GM21423 (cell line): ENCODE data around the gene AGBL2.
"Not testable (repeated sequence)": the region's sequence is repeated elsewhere in the genome, so short reads cannot be mapped to it uniquely, and the experiment has no call there.

Experiments
- ATAC-seq: cut with Tn5 transposase; IDR thresholded peaks from one replicate; pipeline ENCODE4 v1.9.1; 2021; ENCODE audit warnings: mild to moderate bottlenecking, moderate library complexity; ENCODE audit not compliant: unreplicated experiment

Gene AGBL2

DNA sequence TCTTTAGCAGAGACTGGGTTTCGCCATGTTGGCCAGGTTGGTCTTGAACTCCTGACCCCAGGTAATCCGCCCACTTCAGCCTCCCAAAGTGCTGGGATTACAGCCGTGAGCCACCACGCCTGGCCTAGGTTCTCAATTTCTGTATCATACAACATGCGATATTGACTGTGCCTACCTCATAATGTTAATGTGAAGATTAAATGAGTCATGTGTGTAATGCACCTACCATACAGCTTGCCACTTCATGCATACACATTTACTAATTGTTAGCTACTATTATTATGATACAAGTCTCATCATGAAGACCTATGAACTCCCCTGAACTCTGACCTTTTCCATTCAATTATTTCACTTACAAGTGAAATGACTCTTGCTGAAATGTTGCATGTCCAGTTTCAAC, 25.7 kb downstream of the AGBL2 start:
- no peak for ATAC-seq

DNA sequence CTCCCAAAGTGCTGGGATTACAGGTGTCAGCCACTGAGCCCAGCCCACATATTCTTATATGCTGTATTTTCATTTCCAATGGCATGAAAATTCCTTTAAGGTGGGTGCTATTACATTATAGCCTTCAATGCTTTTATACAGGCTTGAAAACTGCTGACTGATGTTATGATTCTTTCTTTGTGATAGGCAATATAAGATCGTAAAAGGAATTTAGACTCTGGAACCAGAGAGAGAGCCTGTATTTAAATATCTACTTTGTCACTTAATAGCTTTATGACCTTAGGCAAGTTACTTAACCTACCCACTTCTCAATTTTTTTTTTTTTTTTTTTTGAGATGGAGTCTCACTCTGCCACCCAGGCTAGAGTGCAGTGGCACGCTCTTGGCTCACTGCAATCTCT, 26.2 kb downstream of the AGBL2 start:
- no peak for ATAC-seq

DNA sequence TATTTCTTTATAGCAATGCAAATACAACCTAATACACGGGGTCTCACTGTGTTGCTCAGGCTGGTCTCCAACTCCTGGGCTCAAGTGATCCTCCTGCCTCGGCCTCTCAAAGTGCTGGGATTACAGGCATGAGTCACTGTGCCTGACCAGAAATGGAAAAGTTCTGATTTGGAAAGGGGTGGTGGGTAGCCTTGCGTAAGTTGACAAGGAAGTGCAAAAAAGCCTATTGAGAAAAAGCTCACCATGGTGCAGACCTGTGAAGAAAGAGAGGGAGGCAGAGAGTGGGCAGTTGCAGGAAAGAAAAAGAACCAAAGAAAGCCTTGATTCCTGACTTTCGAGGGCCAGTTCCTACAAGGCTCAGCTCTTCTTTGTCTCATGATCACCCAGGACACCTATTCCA, 27.1 kb downstream of the AGBL2 start:
- ATAC-seq: no peak

DNA sequence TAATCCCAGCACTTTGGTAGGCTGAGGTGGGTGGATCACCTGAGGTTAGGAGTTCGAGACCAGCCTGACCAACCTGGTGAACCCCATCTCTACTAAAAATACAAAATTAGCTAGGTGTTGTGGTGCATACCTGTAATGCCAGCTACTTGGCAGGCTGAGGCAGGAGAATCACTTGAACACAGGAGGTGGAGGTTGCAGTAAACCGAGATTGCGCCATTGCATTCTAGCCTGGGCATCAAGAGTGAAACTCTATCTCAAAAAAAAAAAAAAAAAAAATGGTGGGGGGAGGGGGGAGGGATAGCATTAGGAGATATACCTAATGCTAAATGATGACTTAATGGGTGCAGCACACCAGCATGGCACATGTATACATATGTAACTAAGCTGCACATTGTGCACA, 28.5 kb downstream of the AGBL2 start:
- not testable (repeated sequence) for ATAC-seq

DNA sequence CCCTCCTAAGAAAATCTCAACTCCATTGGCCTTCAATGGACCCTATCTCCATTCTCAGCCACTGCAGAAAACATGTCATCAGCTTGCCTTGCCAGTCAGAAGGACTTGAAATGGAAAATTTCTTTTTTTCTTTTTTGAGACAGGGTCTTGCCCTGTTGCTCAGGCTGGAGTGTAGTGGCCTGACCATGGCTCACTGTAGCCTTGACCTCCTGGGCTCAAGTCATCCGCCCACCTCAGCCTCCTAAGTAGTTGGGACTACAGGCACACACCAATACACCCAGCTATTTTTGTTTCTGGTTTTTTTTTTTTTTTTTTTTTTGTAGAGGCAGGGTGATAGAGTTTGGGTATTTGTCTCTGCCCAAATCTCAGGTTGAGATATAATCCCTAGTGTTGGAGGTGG, 29.0 kb downstream of the AGBL2 start:
- no peak for ATAC-seq

DNA sequence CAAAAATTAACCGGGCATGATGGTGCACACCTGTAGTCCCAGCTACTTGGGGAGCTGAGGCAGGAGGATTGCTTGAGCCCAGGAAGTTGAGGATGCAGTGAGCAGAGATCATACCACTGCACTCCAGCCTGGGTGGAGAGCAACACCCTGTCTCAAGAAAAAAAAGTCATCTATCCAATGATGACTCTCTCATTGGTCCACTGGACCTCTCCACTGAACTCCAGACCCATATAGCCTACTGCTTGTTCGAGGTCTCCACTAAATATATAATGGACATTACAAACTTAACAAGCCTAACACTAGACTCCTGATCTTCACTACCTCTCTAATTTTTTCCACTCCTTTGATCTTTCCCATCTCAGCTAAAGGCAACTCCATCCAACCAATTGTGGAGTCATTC, 39.3 kb downstream of the AGBL2 start:
- ATAC-seq: no peak

DNA sequence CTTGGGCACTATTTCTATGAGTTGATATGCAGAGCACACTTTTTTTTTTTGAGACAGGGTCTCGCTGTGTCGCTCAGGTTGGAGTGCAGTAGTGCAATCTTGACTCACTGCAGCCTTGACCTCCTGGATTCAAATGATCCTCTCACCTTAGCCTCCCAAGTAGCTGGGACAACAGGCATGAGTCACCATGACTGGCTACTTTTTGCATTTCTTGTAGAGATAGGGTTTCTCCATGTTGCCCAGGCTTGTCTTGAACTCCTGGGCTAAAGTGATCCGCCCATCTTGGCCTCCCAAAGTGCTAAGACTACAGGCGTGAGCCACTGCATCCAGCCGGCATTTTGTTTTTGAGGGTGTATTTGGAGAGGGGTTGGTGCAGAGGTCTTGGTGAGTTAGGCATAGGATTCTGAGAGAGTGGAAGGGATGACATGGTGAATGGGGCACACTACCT, 42.9 kb downstream of the AGBL2 start:
- no peak for ATAC-seq

DNA sequence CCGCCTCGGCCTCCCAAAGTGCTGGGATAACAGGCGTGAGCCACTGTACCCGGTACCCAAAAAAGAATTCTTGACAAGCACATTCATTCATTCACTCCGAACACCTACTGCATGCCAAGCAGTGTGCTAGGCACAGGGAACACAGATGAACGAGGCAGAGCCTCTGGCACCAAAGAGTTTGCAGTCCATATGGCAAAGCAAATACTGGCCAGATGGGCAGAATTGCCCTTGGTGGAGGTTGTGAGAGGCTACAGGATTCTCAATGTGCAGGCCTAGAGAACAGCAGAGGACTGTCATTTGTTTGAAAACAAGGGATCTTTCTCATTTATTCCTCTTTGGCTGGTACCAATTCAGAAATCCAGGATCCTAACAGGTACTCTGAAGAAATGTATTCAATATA, 45.3 kb downstream of the AGBL2 start:
- no peak for ATAC-seq

DNA sequence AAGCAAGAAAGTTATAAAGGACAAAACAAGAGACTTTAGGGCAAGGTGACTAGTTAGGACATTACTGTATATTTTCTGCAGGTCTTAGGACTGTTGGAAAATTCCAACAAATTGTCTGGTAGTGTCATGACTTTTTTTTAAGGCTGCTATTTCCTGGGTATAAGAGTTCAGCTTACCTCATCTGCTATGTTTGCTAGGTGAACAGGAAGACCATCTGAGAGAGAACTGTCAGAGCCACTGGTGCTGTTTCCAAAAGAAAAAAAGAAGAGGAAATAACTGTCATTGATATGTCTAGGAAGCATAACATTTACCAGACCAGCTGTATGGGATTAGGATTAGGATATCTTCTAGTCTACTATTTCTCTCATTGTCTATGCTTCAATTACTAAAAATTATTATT, 46.5 kb downstream of the AGBL2 start:
- ATAC-seq: no peak

DNA sequence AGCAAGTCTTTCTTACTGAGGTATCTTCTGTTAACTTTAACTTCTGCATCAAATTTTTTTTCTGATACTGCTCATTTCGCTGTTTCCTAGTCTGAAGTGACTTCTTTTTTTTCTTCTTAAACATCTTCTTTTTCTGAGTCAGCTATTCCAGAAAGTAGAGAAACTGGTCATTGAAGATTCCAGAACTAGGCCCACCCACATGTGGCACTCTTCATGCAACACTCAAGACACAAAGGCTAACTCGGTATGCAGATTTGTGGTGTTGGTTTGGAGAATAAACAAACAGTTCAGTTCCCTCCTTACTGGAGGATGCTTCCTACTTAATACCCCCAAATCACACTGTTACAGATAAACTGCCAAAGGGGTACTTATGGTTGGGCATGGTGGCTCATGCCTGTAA, 47.6 kb downstream of the AGBL2 start:
- no peak for ATAC-seq

DNA sequence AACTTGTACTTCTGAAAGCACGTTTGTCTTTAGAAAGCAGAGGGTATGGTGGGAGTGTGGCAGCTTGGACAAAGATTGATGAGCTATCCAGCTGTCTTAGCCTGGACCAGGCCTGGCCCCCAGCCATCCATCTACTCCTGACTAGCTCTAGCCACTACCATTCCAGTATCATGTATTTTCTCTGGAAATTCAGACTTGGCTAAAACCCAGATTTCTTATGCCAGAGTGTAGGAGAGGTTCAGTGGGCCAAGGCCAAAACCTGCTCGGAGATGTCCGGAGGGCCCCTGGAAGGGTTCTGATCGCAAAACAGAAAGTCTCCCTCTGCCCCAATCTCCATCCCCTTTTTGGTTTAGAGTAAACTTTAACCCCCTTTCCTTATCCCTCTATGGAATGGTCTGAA, 48.0 kb downstream of the AGBL2 start:
- no peak for ATAC-seq

DNA sequence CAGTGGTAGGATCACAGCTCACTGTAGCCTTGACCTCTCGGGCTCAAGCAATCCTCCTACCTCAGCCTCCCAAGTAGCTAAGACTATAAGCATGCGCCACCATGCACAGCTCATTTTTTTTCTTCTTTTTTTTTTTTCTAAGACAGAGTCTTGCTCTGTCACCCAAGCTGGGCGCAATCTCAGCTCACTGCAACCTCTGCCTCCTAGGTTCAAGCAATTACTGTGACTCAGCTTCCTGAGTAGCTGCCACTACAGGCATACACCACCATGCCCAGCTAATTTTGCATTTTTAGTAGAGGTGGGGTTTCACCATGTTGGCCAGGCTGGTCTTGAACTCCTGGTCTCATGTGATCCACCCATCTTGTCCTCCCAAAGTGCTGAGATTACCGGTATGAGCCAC, 50.2 kb downstream of the AGBL2 start:
- ATAC-seq: not testable (repeated sequence)

DNA sequence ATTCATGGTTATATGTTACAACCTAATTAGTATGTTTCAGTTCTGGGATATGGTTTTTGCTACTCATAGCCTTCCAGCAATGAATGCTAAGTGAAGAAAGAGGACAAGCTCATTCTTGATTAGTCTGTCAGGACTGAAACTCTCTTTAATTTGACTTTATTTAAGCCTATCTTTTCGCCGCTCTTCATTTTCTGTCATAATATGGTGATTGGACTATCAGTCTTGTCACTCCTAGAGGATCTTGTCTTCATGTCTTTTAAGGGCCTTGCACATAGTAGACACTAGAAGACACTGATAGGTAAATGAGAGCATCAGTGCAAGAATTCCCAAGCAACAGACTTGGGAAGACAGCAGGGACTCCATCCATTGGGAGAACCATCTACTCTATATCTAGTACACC, 53.9 kb downstream of the AGBL2 start:
- ATAC-seq: no peak

DNA sequence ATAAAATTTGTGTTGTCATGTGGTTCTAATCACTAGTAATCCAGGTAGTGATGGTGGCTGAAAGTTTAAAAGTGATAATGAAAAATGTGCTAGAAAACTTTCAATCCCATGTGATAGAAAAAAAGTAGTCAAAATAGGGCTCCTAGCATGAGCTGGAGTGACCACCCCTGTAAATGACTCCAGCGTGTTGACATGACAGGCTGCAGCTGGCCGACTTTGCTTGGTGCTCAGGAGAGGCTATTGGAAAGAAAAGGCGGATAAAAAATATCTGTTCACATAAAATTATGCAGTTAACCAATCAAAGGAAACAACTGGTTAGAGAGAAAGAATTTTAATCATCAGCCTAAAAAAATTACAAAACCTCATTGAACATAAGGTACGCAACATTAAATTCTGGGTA, 55.9 kb downstream of the AGBL2 start:
- ATAC-seq: no peak

DNA sequence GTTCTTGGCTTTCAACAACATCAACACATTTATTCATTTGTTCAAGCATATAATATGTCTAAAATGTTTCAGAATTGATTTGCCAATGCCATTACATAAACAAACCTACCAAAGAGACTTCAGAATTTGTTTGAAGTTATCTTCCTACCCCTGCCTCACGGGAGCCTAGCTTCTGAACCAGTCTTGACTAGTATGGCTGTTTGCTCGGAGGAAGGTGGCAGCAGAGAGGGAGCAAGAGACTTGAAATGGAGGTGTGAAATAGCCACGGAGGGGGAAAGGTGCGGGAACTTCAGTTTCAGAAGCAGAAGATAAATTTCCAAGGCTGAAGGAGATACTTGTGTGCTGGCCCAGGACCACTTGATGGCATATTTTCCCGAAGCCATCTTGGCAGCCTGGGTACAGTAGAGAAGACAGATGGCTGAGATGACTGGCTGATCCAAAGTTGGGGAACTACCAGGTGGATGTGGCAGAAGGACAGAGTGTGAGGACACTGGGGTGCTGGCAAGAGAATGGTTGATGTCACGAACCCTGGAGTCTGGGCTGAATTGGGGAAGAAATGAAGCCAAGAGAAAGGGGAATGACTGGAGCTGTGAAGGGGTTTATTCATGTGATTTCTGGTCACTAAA, 58.8 kb downstream of the AGBL2 start:
- ATAC-seq: no peak

DNA sequence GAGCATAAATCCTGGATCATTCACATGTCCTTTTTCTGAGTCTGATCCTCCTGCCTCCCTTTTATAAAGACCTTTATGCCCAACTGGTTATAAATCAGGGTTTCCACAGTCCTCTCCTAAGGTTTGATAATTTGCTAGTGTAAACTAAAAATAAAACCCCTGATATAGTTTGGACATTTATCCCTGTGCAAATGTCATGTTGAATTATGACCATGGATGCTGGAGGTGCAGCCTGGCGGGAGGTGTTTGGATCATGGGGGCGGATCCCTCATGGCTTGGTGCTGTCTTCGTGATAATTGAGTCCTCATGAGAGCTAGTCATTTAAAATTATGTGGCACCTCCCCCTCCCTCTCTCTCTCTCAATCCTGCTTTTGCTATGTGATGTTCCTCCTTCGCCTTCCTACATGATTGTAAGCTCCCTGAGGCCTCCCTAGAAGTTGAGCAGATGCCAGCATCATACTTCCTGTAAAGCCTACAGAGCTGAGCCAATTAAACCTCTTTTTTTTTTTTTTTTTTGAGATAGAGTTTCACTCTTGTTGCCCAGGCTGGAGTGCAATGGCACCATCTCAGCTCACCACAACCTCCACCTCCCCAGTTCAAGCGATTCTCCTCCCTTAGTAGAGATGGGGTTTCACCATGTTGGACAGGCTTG, 63.2 kb downstream of the AGBL2 start:
- no peak for ATAC-seq

DNA sequence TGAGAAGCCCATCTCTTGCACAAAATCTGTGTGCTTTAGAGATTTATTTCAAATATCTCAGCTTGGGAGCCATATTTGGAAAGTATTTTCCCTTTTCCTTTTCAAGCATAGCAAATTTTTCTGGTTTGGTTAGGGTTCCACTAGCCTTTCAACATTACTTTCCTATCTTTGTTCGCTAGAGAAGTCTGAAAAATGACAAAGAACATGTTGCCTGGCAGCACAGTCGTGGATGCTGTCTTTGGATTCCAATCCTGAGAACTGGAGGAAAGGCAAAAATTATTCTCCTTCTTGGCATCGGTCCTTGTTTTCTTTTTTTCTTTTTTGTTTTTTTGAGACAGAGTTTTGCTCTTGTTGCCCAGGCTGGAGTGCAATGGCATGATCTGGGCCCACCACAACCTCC, 65.9 kb downstream of the AGBL2 start:
- ATAC-seq: no peak

DNA sequence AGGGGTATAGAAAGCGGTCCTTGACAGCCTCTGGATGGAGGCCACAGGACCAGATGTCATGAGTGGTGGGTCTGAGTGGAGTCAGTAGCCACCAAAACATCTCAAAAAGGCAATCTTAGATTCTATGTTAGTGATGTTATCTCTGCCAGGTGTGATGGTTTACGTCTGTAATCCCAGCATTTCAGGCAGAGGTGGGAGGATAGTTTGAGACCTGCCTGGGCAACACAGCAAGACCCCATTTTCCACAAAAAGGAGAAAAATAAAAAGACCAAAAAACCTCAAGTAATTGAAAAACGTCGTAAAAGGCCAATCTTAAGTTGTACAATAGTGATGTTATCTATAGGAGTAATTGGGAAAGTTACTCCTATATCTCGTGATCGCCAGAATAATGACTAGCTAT, 69.2 kb downstream of the AGBL2 start:
- ATAC-seq: no peak

DNA sequence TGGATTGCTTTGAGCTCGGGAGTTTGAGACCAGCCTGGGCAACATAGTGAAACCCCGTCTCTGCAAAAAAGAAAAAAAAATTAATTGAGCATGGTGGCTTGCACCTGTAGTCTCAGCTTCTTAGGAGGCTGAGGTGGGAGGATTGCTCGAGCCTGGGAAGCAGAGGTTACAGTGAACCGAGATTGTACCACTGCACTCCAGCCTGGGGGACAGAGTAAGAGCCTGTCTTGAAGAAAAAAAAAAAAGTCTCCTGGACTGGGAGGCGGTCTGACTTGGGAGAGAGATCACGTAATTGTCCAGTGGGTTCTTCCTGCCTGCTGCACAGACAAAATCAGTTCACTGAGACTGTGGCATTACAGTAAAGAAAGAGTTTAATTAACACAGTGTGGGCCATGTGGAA, 69.7 kb downstream of the AGBL2 start:
- no peak for ATAC-seq

DNA sequence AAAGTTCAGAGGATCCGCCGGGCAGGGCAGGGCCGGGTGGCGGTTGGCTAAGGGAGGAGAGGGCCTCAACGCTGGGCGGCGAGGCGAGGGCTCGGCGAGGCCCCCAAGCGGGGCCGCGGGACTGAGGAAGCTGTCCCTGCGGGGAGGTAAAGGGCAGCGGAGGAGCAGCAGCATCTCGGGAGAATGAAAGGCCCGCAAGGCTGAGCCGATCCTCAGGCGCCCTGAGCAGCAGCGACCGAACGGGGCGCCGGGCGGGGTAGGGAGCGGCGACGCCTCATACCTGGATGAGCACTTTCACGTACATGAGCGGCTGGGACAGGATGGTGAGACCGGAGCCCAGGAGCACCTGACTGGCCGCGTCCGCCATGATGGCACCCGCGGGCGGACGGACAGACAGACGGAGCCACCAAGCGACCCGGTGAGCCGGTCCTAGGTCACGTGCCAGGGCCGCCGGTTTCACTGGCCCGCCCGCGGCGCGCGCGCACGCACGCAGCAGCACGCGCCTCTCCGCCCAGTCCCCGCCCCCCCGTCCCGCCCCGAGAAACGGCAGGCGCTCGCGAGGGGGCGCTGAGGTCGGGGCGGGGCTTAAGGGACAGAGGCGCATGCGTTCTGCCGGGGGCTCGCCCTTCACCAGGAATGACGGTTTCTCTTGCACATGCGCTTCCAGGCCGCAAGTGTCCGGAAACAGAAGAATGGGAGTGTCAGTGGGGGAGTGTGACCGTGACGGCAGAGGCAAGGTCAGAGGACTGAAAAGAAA, 72.9 kb downstream of the AGBL2 start, which contains the start of gene MTCH2:
MTCH2 (minus strand) TSS at position 461 of the 757 bp plus-strand sequence; CDS start at position 367, 94 bp downstream.
- ATAC-seq: peak; percentile 85

DNA sequence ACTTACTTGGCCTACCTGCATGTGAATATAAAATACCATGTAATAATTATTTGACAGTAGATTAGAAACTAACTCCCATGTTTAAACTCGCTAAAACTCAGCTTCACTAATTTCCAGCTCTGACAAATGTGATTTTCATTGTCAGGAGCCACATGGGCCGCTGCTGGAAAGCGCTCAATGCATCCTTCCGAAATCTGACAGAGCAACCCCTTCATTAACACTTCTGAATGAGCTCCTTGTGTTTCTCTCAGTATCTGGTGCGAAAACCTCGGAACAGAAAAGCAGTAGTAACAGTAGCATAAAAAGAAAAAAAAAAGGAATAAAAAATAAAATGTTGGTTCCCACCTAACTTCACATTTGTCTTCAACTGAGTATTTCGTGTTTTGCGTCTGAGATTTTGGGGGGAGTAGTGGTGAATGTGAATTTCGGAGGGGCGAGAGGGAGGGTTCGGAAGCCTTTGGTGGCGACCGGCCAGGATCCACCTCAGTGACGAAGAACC, 73.5 kb downstream of the AGBL2 start:
- ATAC-seq: no peak

DNA sequence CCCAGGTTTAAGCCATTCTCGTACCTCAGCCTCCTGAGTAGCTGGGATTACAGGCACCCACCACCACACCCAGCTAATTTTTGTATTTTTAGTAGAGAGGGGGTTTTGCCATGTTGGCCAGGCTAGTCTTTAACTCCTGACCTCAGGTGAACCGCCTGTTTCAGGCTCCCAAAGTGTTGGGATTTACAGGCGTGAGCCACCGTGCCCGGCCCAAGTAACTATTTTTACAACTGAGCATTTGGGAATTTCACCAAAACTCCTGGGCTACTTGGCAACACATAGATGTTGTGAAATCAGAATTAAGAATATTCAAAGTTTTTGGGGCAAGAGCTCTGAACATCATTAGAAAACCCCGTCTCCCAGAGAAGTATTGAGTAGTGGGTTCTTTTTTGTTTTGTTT, 74.7 kb downstream of the AGBL2 start:
- not testable (repeated sequence) for ATAC-seq
